GM12875 (cell line): ENCODE data around the gene KRT3.
"Not testable (repeated sequence)": the region's sequence is repeated elsewhere in the genome, so short reads cannot be mapped to it uniquely, and the experiment has no call there.

Experiments used
- H3K4me3 ChIP-seq: one replicate; pipeline ENCODE4 v1.5.1; 2011; ENCODE audit warnings: low read depth, low read length, control low read depth
- CTCF ChIP-seq: IDR thresholded peaks from 2 replicates; pipeline ENCODE4 v1.5.1; 2011; ENCODE audit warnings: low read depth, mild to moderate bottlenecking, control low read depth, inconsistent platforms, low read length, moderate library complexity, borderline replicate concordance; ENCODE audit not compliant: insufficient read depth

The KRT3 gene

GRCh38 chr12:52756281-52756960 lies 39.5 kb downstream of the KRT3 start:
- TF ChIP-seq CTCF, result no peak
- no peak overlapping the region for H3K4me3 ChIP-seq

GRCh38 chr12:52755533-52755932 lies 40.4 kb downstream of the KRT3 start:
- TF ChIP-seq CTCF, result no peak
- no peak overlapping the region for H3K4me3 ChIP-seq

GRCh38 chr12:52754135-52754534 lies 41.8 kb downstream of the KRT3 start:
- H3K4me3 ChIP-seq, result no peak overlapping the region
- no peak for TF ChIP-seq CTCF

GRCh38 chr12:52753283-52753682 lies 42.6 kb downstream of the KRT3 start:
- TF ChIP-seq CTCF, result no peak
- H3K4me3 ChIP-seq, result no peak overlapping the region

GRCh38 chr12:52752516-52752915 lies 43.4 kb downstream of the KRT3 start:
- TF ChIP-seq CTCF, result no peak
- no peak overlapping the region for H3K4me3 ChIP-seq

GRCh38 chr12:52751795-52752194 lies 44.1 kb downstream of the KRT3 start:
- TF ChIP-seq CTCF, result no peak
- no peak overlapping the region for H3K4me3 ChIP-seq

GRCh38 chr12:52750532-52750931 lies 45.4 kb downstream of the KRT3 start:
- not testable (repeated sequence) for H3K4me3 ChIP-seq

GRCh38 chr12:52749827-52750226 lies 46.1 kb downstream of the KRT3 start:
- TF ChIP-seq CTCF, result no peak
- no peak overlapping the region for H3K4me3 ChIP-seq
